HepG2 (cell line): ENCODE data around the gene MEA1. TPM values are rescaled to one million over a fixed set of nuclear protein-coding genes. Genes with fewer than 3 reads are reported as not detected.

ENCODE experiments used
- ATM ChIP-seq: fragments of 450-650 bp; IDR thresholded peaks from 2 replicates; pipeline ENCODE4 v1.7.1; 2017; ENCODE audit warnings: mild to moderate bottlenecking, borderline replicate concordance
- BORCS8-MEF2B ChIP-seq: sonication (generic); formaldehyde crosslinking; IDR thresholded peaks from 2 replicates; pipeline ENCODE4 v1.8.0; 2022; ENCODE audit warnings: mild to moderate bottlenecking, missing genetic modification reagents
- CEBPG ChIP-seq: IDR thresholded peaks from 2 replicates; pipeline ENCODE4 v1.6.1; 2016
- CENPX ChIP-seq: sonication (generic); formaldehyde crosslinking; IDR thresholded peaks from 2 replicates; pipeline ENCODE4 v1.9.0; 2021; ENCODE audit warnings: mild to moderate bottlenecking, missing genetic modification reagents, moderate library complexity
- DRAP1 ChIP-seq: IDR thresholded peaks from 2 replicates; pipeline ENCODE4 v1.6.1; 2016; ENCODE audit warnings: missing genetic modification reagents, missing compliant biosample characterization
- FOXA3 ChIP-seq: IDR thresholded peaks from 2 replicates; pipeline ENCODE4 v1.6.1; 2016; ENCODE audit warnings: missing genetic modification reagents, missing compliant biosample characterization
- FOXK2 ChIP-seq: fragments of 450-650 bp; IDR thresholded peaks from 2 replicates; pipeline ENCODE4 v1.6.1; 2016
- FOXO4 ChIP-seq: sonication (generic); formaldehyde crosslinking; conservative IDR thresholded peaks from 2 replicates; pipeline ENCODE4 v1.8.1; 2023; ENCODE audit warnings: missing genetic modification reagents
- HOXA9 ChIP-seq: sonication (generic); formaldehyde crosslinking; IDR thresholded peaks from 2 replicates; pipeline ENCODE4 v1.8.1; 2022; ENCODE audit warnings: missing genetic modification reagents, mild to moderate bottlenecking, moderate library complexity, borderline replicate concordance
- IRF1 ChIP-seq: sonication (generic); formaldehyde crosslinking; IDR thresholded peaks from 2 replicates; pipeline ENCODE4 v1.4.0; 2020; ENCODE audit warnings: low read depth, mild to moderate bottlenecking, missing genetic modification reagents
- MAF1 ChIP-seq: sonication (generic); formaldehyde crosslinking; IDR thresholded peaks from 2 replicates; pipeline ENCODE4 v1.5.0; 2020; ENCODE audit warnings: missing genetic modification reagents, borderline replicate concordance
- PATZ1 ChIP-seq: sonication (generic); formaldehyde crosslinking; IDR thresholded peaks from 2 replicates; pipeline ENCODE4 v1.4.0; 2020; ENCODE audit warnings: missing genetic modification reagents
- POLR2A ChIP-seq, 2 experiments: IDR thresholded peaks; 2 replicates each; pipeline ENCODE4 v1.6.1; 2011; ENCODE audit warnings: low read depth in 2 of 2, low read length in 2 of 2, mild to moderate bottlenecking in 1 of 2, moderate library complexity in 1 of 2; ENCODE audit not compliant: insufficient read depth in 1 of 2
- POLR2AphosphoS5 ChIP-seq: IDR thresholded peaks from 2 replicates; pipeline ENCODE4 v1.6.1; 2012; ENCODE audit warnings: low read depth, low read length
- RAD51 ChIP-seq: fragments of 450-650 bp; IDR thresholded peaks from 2 replicates; pipeline ENCODE4 v1.6.1; 2016; ENCODE audit warnings: borderline replicate concordance
- SMAD1 ChIP-seq: sonication (generic); formaldehyde crosslinking; IDR thresholded peaks from 2 replicates; pipeline ENCODE4 v1.4.0; 2020; ENCODE audit warnings: missing genetic modification reagents, low read depth, mild to moderate bottlenecking, borderline replicate concordance
- SOX5 ChIP-seq: IDR thresholded peaks from 2 replicates; pipeline ENCODE4 v1.6.1; 2016; ENCODE audit warnings: borderline replicate concordance
- SRSF1 ChIP-seq: fragments of 200-400 bp; formaldehyde crosslinking; optimal IDR thresholded peaks from 2 replicates; pipeline ENCODE3; 2017; ENCODE audit warnings: mild to moderate bottlenecking, low read depth, low read length, moderate library complexity
- ZBTB21 ChIP-seq: sonication (generic); formaldehyde crosslinking; IDR thresholded peaks from 2 replicates; pipeline ENCODE4 v1.4.0; 2020; ENCODE audit warnings: missing genetic modification reagents
- ZNF275 ChIP-seq: sonication (generic); formaldehyde crosslinking; IDR thresholded peaks from 2 replicates; pipeline ENCODE4 v1.8.0; 2022; ENCODE audit warnings: missing genetic modification reagents, mild to moderate bottlenecking, inconsistent platforms, borderline replicate concordance
- ZNF547 ChIP-seq: sonication (generic); formaldehyde crosslinking; IDR thresholded peaks from 2 replicates; pipeline ENCODE4 v1.5.1; 2020; ENCODE audit warnings: mild to moderate bottlenecking, missing genetic modification reagents
- ZNF557 ChIP-seq: sonication (generic); formaldehyde crosslinking; IDR thresholded peaks from 2 replicates; pipeline ENCODE4 v1.4.0; 2020; ENCODE audit warnings: missing genetic modification reagents
- ZNF703 ChIP-seq: sonication (generic); formaldehyde crosslinking; IDR thresholded peaks from 2 replicates; pipeline ENCODE4 v1.5.1; 2020; ENCODE audit warnings: missing genetic modification reagents, mild to moderate bottlenecking, moderate library complexity, borderline replicate concordance
- ZNF780A ChIP-seq: sonication (generic); formaldehyde crosslinking; IDR thresholded peaks from 2 replicates; pipeline ENCODE4 v1.8.0; 2022; ENCODE audit warnings: mild to moderate bottlenecking, missing genetic modification reagents, moderate library complexity
- ZSCAN9 ChIP-seq: IDR thresholded peaks from 2 replicates; pipeline ENCODE4 v1.6.1; 2016; ENCODE audit warnings: borderline replicate concordance
- polyA plus RNA-seq, 8 experiments: library from polyadenylated mRNA; depleted of rRNA in 3 of 8; stranded (reverse) in 7 of 8; unstranded in 1 of 8; fragments of >200 nt; fragmentation: Illumina TruSeq in 4 of 8; extraction: Trizol in 4 of 8; gene quantifications; 2 replicates each; pipeline versions ENCODE4 v1.2.1 to v1.2.3, GENCODE V29; 2011 to 2016; ENCODE audit warnings: low read depth in 4 of 8, missing spikeins in 1 of 8, mixed read lengths in 1 of 8; ENCODE audit not compliant: insufficient read depth in 1 of 8
- total RNA-seq, 5 experiments: library from RNA; depleted of rRNA; stranded (reverse); fragments of >200 nt; fragmentation: Illumina TruSeq; extraction: Trizol; gene quantifications; 2 replicates each; pipeline ENCODE4 v1.2.3, GENCODE V29; 2016; ENCODE audit warnings: low read depth in 1 of 5

MEA1 gene
- total and polyA plus RNA-seq, 2 of the 13 experiments (the other 11 are each of a cell fraction or from before 2014, with no cell fraction given): 75.6 to 86.2 TPM

- TF ChIP-seq CENPX (CRISPR knock-in tag) (no peak), ZNF547 (CRISPR knock-in tag) (peak; percentile 88), POLR2AphosphoS5 (peak; percentile 93), PATZ1 (CRISPR knock-in tag) (peak; percentile 91), SOX5 (CRISPR knock-in tag) (peak; percentile 64; the same call in 1 of the 2 replicates), POLR2A (IDR thresholded peaks at IDR 0.05; ENCODE audit: insufficient read depth in 1 of 2, low read depth in 2 of 2, low read length in 2 of 2) (peak in 1 of 2 experiments; percentile 95; a peak in 2 of 4 replicates), MAF1 (CRISPR knock-in tag) (peak; percentile 58; the same call in 1 of the 2 replicates), ZNF275 (CRISPR knock-in tag) (no peak; the same call in 1 of the 2 replicates), FOXK2 (no peak), BORCS8-MEF2B (CRISPR knock-in tag) (peak; percentile 55), RAD51 (no peak), ATM (no peak), FOXA3 (CRISPR knock-in tag) (peak; percentile 74), IRF1 (CRISPR knock-in tag) (peak; percentile 68; the same call in 1 of the 2 replicates), HOXA9 (no peak), ZNF557 (CRISPR knock-in tag) (peak; percentile 70), CEBPG (CRISPR knock-in tag) (peak; percentile 61; the same call in 1 of the 2 replicates), FOXO4 (CRISPR knock-in tag) (no peak), SRSF1 (no peak), ZBTB21 (CRISPR knock-in tag) (peak; percentile 65), ZSCAN9 (CRISPR knock-in tag) (peak; percentile 82; the same call in 1 of the 2 replicates), DRAP1 (CRISPR knock-in tag) (peak; percentile 88), ZNF703 (peak; percentile 96), ZNF780A (CRISPR knock-in tag) (0 out of 2 replicates have a peak, but pooled peaks have one; percentile 22), SMAD1 (peak; percentile 87; the same call in 1 of the 2 replicates)
Measured at GRCh38 chr6:43053545-43054205, 39.9 kb upstream of the MEA1 start, which contains the start of gene CUL7 (continued).
